AG09319 (cell line): ENCODE results near the gene ZNF219.
A peak's percentile ranks its signal among the peaks of the same experiment; 100 is the strongest.

Source experiments
- DNase-seq: peaks from one replicate; pipeline ENCODE4 v3.0.0-alpha.2; 2010; ENCODE audit warnings: low read depth; ENCODE audit errors: extremely low read depth
- CTCF ChIP-seq: IDR thresholded peaks from 2 replicates; pipeline ENCODE4 v1.5.1; 2011; ENCODE audit warnings: low read depth, mild to moderate bottlenecking, inconsistent platforms, low read length, moderate library complexity

Gene ZNF219

GRCh38 chr14:21095430-21096205 lies 2.8 kb downstream of the ZNF219 start:
- no peak for DNase-seq
- no peak for TF ChIP-seq CTCF

- peak; percentile 31 for TF ChIP-seq CTCF
- no peak for DNase-seq
These were observed 4.4 kb downstream of the ZNF219 start for GRCh38 chr14:21093769-21094681.

- DNase-seq = no peak
- no peak for TF ChIP-seq CTCF
These were observed 5.4 kb downstream of the ZNF219 start for GRCh38 chr14:21093018-21093417.

GRCh38 chr14:21092273-21093011 lies 6.0 kb downstream of the ZNF219 start:
- DNase-seq = no peak
- TF ChIP-seq CTCF = no peak; the same call in none of the 2 replicates

- no peak for TF ChIP-seq CTCF
- DNase-seq = no peak
These were observed 6.6 kb downstream of the ZNF219 start for GRCh38 chr14:21091821-21092272.

GRCh38 chr14:21090940-21091663 lies 7.4 kb downstream of the ZNF219 start:
- no peak for DNase-seq
- TF ChIP-seq CTCF = no peak
